HG03039 (cell line): ENCODE measurements around the gene GBX2.

Experiments
- ATAC-seq: cut with Tn5 transposase; IDR thresholded peaks from one replicate; pipeline ENCODE4 v1.9.1; 2021; ENCODE audit warnings: mild to moderate bottlenecking, moderate library complexity; ENCODE audit not compliant: unreplicated experiment

Gene GBX2

GRCh38 chr2:236184701-236185100, 16.5 kb upstream of the GBX2 start:
- ATAC-seq = no peak

- no peak for ATAC-seq
Measured at GRCh38 chr2:236180831-236181453, 12.8 kb upstream of the GBX2 start.

GRCh38 chr2:236180076-236180816, 12.1 kb upstream of the GBX2 start:
- no peak for ATAC-seq

GRCh38 chr2:236179236-236180075, 11.3 kb upstream of the GBX2 start:
- no peak for ATAC-seq

- ATAC-seq = no peak
Measured at GRCh38 chr2:236178890-236179235, 10.7 kb upstream of the GBX2 start.

- no peak for ATAC-seq
Measured at GRCh38 chr2:236177967-236178889, 10.0 kb upstream of the GBX2 start.

- no peak for ATAC-seq
Measured at GRCh38 chr2:236177604-236177966, 9.4 kb upstream of the GBX2 start.

- no peak for ATAC-seq
Measured at GRCh38 chr2:236176951-236177350, 8.8 kb upstream of the GBX2 start.

- no peak for ATAC-seq
Measured at GRCh38 chr2:236176417-236176816, 8.2 kb upstream of the GBX2 start.

GRCh38 chr2:236175548-236176150, 7.5 kb upstream of the GBX2 start:
- ATAC-seq = no peak

- ATAC-seq = no peak
Measured at GRCh38 chr2:236173729-236174607, 5.8 kb upstream of the GBX2 start.

GRCh38 chr2:236173036-236173728, 5.0 kb upstream of the GBX2 start:
- ATAC-seq = no peak

GRCh38 chr2:236172255-236173035, 4.3 kb upstream of the GBX2 start:
- no peak for ATAC-seq

GRCh38 chr2:236171680-236172254, 3.6 kb upstream of the GBX2 start:
- no peak for ATAC-seq

GRCh38 chr2:236171181-236171679, 3.0 kb upstream of the GBX2 start:
- ATAC-seq = no peak

- no peak for ATAC-seq
Measured at GRCh38 chr2:236170590-236171165, 2.5 kb upstream of the GBX2 start.
